Muscle of arm (tissue), 12 donors: ENCODE data around the gene TRIOBP. TPM values are rescaled to one million over a fixed set of nuclear protein-coding genes. Genes with fewer than 3 reads are reported as not detected.
A peak's percentile ranks its signal among the peaks of the same experiment; 100 is the strongest.

ENCODE experiments used
- DNase-seq: peaks from one replicate; pipeline ENCODE4 v3.0.0-alpha.2; 2013
- polyA plus RNA-seq, 12 donors: library from polyadenylated mRNA; unstranded; fragments of 120-200 nt; gene quantifications; one replicate each; pipeline ENCODE4 v1.2.1, GENCODE V29; 2013; ENCODE audit not compliant: insufficient read length in 12 of 12

TRIOBP gene
- polyA plus RNA-seq, 12 donors: 33.8 to 64.5 (median 39.2) TPM; not detected in 1

DNA sequence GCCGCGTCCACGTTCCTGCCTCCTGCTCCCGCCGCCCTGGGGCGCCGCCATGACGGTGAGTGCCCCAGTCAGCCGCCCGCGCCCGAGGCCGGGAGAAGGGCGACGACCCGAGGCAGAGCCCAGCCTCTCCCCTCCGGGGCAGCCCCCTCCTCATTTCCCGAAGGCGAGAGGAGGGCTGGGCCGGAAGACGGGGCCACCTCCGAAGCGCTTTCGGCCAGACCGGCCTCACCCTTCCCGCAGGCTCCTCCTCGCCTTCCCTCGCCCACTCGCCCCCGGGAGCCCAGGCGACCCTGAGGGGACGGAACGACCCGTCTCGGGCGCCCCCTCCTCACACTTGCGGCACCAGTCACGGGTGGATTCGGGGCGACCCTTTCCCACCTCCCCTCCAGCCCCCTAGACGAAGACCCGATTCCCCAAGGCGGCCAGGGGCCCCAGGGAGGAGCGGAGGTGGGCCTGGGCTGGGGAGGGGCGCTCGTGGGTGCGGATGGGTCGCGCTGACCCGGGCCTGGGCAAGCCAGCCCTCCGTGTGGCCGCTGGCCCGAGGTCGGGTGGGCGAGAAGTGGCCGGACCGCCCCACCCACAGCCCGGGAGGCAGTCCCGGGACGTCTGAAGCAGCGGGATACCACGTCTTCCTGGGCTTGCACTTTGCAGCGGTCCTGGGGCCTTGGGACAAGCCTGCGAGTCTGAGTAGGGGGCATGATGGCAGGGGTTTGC, 49.7 kb downstream of the TRIOBP start:
- no peak for DNase-seq

GRCh38 chr22:37747080-37747714, 50.3 kb downstream of the TRIOBP start:
- no peak for DNase-seq

- DNase-seq: no peak
Observed at GRCh38 chr22:37747715-37748100, 50.9 kb downstream of the TRIOBP start.

DNA sequence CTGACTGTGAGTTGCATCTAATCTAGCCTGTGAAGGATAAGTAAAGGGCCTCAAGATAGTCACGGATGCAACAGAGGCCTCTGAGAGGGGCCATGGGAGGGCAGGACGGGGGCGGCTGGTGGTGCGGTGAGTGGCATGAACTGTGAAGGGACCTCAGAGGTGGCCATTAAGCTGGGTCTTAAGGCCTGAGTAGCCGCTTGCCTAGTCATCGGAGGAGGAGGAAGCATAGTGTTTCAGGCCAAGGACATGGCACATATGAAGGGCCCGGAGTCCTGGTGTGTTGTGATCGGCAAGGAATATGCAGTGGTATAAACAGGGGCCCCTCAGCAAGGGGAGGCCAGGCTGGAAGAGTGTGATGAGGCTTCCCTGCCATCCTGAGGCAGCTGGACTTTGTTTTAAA, 51.8 kb downstream of the TRIOBP start:
- DNase-seq: no peak

GRCh38 chr22:37749226-37749625, 52.4 kb downstream of the TRIOBP start:
- DNase-seq: no peak

DNA sequence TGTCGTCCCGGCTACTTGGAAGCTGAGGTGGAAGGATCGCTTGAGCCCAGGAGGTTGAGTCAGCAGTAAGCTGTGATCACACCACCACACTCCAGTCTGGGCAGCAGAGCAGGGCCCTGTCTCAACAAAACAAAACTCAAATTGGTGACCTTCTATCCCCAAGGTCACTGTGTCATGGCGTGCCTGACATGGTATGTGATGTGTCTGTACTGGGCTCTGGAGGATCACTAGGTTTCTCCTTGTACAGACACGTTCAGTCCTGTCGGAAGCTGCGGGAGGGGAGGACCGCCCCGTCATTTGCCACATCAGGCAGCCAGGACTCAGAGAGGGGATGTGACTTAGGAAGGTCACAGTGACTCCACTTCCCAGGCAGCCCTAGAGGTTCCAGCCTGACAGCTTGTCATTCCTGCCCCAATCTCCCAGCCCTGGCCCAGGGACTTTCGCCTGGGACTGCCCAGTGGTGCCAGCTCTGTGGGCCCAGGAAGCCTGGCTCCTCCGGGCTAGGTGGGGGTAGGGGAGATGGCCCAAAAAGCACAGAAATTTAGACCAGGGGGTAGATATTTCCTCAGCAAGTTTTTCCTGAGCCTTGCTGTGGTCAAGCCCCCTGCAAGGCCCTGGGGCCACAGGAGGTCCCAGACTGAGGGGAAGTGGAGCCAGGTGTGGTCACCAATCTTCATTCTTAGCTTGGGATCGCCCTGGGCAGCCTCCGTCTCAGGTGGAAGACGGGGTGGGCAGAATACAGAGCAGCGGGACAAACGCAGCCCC, 53.2 kb downstream of the TRIOBP start:
- DNase-seq: no peak

DNA sequence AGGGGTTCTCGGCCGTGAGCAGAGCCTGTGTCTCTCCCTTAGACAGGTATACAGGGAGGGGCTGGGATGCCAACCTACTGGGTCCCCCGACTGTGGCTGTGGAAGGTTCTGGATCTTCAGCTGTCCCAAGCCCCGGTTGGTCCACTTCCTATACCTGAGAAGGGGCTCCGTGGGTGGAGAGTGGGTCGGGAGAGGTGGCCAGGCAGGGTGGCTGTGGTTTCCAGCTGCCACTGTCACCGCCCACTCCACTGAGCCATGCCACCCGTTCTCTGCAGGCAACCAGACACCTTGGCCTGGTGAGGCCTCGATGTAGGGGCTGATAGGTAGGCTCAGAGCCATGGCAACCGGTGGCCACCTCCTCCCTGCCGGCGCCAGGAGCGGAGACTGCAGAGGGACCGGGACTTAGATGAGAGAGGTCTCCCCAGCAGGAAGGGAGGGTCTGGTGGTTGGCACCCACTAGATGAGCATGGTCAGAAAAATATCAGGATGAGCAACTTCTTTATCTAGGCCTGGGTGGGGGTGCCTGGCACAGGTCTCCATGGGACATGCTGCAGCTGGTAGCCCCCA, 53.8 kb downstream of the TRIOBP start:
- DNase-seq: no peak

DNA sequence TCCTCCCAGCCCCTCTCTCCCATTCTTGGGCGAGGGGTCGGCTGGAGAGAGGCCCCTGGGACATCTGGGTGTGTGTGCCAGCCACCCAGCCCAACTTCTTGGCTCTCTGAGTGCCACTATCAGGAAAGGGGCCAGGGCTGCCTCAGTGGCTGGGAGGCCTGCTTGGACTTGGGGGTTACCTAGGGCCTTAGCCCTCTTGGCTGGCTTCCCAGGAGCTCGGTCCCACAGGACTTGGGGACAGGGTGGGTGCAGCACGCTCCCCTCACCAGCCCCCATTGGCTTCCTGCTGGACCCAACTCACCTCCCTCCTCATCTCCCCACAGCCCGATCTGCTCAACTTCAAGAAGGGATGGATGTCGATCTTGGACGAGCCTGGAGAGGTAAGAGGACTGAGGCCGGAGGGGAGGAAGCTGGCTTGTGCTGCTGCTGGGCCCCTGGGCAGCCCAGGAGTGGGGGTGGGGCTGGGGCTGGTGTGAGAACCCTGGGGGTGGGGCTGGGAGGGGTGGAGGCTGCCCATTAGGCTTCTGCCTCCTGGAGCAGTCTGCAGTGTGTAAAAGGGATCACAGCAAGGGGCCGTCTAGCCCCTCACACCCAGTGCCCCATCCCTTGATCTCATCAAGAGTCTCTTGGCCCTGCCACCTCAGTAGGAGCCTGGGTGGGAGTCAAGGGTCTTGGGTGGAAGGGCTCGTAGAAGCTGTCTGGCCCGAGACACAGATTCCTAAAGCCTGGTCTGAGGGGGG, 54.8 kb downstream of the TRIOBP start:
- no peak for DNase-seq

DNA sequence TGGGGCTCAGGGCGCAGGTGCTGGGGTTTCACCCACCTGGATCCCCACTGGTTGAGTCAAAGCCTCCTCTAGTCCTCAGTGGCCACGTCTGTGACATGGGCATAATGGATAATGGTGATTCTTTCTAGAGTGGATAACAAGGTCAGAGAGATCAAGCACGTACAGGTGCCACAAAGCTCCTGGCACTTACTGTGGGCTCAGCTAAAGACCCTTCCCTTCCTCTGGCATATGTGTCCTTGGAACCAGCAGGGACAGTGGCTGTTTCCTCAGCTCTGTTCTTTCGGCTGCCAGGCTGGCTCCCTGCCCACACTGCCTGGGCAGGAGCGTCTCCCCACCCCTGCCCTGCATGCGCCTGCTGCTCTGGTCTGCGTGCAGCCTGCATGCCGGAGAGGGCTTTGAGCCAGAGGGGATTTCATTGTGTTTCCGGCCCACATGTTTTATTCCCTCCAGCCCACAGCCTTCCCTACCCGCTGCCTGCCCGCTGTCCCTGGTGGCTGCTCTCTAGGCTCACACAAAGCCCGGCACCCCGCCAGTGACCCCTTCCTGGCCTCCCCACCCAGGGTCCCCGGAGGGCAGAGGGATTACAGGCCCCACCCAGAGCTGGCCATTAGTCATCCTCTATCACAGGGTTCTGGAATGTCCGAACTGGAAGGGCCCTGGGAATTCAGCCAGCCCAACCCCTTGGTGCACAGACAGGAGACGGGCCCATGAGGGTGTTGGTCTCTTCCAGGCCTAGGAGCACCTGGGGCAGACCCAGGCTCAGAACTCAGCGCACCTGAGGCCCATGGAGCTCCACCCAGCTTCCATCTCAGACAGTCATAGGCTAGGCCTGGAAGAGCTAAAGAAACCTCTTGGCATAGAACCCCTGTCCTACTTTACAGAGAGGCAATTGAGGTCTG, 55.6 kb downstream of the TRIOBP start:
- peak; percentile 73 for DNase-seq

GRCh38 chr22:37753746-37754145, 56.9 kb downstream of the TRIOBP start:
- no peak for DNase-seq

DNA sequence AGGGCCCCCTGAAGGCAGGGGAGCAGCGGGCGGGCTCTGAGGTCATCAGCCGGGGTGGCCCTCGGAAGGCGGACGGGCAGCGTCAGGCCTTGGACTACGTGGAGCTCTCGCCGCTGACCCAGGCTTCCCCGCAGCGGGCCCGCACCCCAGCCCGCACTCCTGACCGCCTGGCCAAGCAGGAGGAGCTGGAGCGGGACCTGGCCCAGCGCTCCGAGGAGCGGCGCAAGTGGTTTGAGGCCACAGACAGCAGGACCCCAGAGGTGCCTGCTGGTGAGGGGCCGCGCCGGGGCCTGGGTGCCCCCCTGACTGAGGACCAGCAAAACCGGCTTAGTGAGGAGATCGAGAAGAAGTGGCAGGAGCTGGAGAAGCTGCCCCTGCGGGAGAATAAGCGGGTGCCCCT, 60.8 kb downstream of the TRIOBP start:
- no peak for DNase-seq

DNA sequence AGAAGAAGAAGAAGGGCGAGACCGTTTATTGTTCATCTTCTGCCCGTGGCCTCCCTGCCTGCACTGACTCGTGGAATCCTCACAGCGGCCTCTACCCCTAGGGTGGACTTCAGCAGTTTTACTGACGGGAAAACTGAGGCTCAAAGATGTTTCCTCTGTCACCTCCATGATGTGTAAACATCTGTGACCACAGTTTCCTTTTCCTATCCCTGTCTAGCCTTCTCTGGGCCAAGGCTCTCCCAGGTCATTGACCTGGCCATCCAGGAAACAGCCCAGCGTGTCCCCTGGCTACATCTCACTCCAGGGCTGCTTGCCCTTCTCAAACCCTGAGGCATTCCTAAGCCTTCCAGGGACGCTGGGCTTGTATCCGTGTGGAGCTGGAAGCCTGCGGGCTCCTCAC, 61.8 kb downstream of the TRIOBP start:
- DNase-seq: no peak

GRCh38 chr22:37759281-37759680, 62.4 kb downstream of the TRIOBP start:
- no peak for DNase-seq

GRCh38 chr22:37760152-37760551, 63.3 kb downstream of the TRIOBP start:
- no peak for DNase-seq

GRCh38 chr22:37762389-37762836, 65.6 kb downstream of the TRIOBP start:
- no peak for DNase-seq

DNA sequence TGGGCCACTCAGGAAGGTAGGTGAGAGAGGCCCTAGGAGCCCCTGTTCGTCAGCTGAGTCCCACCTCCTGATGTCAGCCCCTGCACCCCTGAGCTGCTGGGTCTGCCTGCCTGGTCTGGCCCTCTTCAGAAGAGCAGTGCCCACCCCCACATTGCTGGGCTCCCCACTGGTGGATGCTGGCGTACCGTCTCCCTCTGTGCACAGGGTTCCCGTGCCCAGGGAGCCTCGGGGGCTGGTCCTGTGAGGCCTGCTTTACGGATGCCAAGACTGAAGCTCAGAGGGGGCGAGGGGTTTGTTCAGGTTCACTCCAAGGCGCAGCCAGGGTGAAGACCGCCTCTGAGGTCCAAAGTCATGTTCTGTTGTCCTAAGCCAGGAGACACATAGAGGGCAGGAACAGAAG, 66.2 kb downstream of the TRIOBP start:
- DNase-seq: no peak

GRCh38 chr22:37763652-37764051, 66.8 kb downstream of the TRIOBP start:
- DNase-seq: no peak

DNA sequence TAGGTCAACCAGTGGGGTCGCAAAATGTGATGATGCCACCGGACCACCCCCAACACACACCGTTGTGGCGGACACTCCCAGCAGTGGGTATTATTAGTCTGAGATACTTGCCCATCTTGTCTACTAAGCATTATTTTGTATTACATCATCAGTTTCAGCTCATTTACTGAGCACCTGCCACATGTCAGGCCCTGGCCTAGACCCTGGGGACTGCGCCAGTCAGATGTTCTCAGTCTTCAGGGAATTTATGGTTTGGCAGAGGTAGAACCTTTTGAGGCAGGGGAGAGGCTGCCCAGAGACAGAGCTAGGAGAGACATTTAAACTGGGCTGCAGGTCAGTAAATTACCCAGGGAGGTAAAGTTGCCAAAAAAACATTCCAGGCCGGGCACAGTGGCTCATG, 67.8 kb downstream of the TRIOBP start:
- no peak for DNase-seq

GRCh38 chr22:37765498-37765897, 68.7 kb downstream of the TRIOBP start:
- DNase-seq: no peak

- no peak for DNase-seq
Observed at GRCh38 chr22:37765953-37766576, 69.2 kb downstream of the TRIOBP start.
